Measurements from ENCODE around the gene CCDC154. TPM values are rescaled to one million over a fixed set of nuclear protein-coding genes. Genes with fewer than 3 reads are reported as not detected.

Gene CCDC154
- total and polyA plus RNA-seq, 2 donors (not counting 3 experiments of a cell fraction or from before 2014, with no cell fraction given): 0.65 to 0.75 TPM

DNA sequence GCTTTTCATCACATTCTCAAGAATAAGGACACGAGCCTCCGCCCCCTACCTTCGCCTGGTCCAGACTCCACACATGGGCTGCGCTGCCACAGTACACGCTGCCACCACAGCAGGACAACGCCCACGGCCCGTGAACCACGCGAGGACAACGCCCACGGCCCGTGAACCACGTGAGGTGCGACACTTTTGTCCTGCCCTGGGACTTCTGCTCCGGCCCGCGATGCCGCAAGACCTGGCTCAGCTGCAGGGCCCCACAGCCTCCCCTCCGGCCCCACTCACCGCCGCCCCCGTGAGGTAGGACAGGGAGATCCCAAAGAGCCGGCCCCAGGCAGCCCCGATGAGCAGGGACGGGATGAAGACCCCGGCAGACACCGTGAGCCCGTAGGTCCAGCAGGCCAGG is 5.9 kb upstream of the CCDC154 start:
- Histone ChIP-seq H3K4me1 (ENCODE audit: control insufficient read depth, extremely low read depth, insufficient read depth, low read length) (no peaks in the 10 kb centered on the region), H2AFZ (ENCODE audit: low read depth, low read length) (no peak overlapping the region), H3K27me3 (ENCODE audit: control insufficient read depth in 2 of 2, insufficient read depth in 2 of 2, low read length in 2 of 2) (no peaks in the 10 kb centered on the region), H3K27ac (ENCODE audit: insufficient read depth, low read depth, low read length) (no peak overlapping the region), H3K9me3 (replicated peaks; ENCODE audit: control insufficient read depth, insufficient read depth, low read length) (no peaks in the 10 kb centered on the region), H4K20me1 (replicated peaks; ENCODE audit: control insufficient read depth, extremely low read depth, insufficient read depth, low read length) (no peaks in the 10 kb centered on the region), H3K36me3 (ENCODE audit: control insufficient read depth in 2 of 2, extremely low read depth in 1 of 2, insufficient read depth in 2 of 2, low read length in 2 of 2) (peaks cover 0 to 51% of the 10 kb centered on the region in 2 experiments), H3K4me3 (replicated peaks in 1 of 3; ENCODE audit: insufficient read depth in 1 of 3, low read depth in 1 of 3, low read length in 3 of 3) (no peak overlapping the region), H3K9ac (replicated peaks; ENCODE audit: extremely low read depth, insufficient read depth, low read length) (no peak overlapping the region), H3K9me1 (replicated peaks; ENCODE audit: control insufficient read depth, extremely low read depth, insufficient read depth, low read length) (no peaks in the 10 kb centered on the region), H3K4me2 (ENCODE audit: insufficient read depth, low read length) (no peak overlapping the region), H3K79me2 (ENCODE audit: control insufficient read depth, insufficient read depth, low read length) (no peaks in the 10 kb centered on the region)
- no TSS peak for BruUV-seq (replicated peaks)
- dilution Hi-C loops (cut with MboI; ENCODE audit: extremely low pct_ligation_motif_present, low sequenced_read_pairs) (no loop called here), intact Hi-C loops (cut with micrococcal nuclease) (no loop called here)
- ChIA-PET POLR2A (no interaction called here), CTCF (no interaction called here)
- TF ChIP-seq FOS (IDR thresholded peaks at IDR 0.05; ENCODE audit: borderline replicate concordance, insufficient read depth, low read length) (no peak), EZH2 (IDR thresholded peaks at IDR 0.05; ENCODE audit: borderline replicate concordance, low read depth, low read length, severe bottlenecking) (no peak)
- TF ChIP-seq, protein P1, sequence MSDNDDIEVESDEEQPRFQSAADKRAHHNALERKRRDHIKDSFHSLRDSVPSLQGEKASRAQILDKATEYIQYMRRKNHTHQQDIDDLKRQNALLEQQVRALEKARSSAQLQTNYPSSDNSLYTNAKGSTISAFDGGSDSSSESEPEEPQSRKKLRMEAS (IDR thresholded peaks at IDR 0.05; ENCODE audit: insufficient read depth, insufficient read length): no peak
- TF ChIP-seq, protein P2, sequence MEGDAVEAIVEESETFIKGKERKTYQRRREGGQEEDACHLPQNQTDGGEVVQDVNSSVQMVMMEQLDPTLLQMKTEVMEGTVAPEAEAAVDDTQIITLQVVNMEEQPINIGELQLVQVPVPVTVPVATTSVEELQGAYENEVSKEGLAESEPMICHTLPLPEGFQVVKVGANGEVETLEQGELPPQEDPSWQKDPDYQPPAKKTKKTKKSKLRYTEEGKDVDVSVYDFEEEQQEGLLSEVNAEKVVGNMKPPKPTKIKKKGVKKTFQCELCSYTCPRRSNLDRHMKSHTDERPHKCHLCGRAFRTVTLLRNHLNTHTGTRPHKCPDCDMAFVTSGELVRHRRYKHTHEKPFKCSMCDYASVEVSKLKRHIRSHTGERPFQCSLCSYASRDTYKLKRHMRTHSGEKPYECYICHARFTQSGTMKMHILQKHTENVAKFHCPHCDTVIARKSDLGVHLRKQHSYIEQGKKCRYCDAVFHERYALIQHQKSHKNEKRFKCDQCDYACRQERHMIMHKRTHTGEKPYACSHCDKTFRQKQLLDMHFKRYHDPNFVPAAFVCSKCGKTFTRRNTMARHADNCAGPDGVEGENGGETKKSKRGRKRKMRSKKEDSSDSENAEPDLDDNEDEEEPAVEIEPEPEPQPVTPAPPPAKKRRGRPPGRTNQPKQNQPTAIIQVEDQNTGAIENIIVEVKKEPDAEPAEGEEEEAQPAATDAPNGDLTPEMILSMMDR (IDR thresholded peaks at IDR 0.05; ENCODE audit: extremely low read depth in 1 of 2, insufficient read depth in 1 of 2, low read depth in 1 of 2, low read length in 2 of 2): no peak
- no peak for DNase-seq (ENCODE audit: low read depth, low spot score)
- no peak for FAIRE-seq

DNA sequence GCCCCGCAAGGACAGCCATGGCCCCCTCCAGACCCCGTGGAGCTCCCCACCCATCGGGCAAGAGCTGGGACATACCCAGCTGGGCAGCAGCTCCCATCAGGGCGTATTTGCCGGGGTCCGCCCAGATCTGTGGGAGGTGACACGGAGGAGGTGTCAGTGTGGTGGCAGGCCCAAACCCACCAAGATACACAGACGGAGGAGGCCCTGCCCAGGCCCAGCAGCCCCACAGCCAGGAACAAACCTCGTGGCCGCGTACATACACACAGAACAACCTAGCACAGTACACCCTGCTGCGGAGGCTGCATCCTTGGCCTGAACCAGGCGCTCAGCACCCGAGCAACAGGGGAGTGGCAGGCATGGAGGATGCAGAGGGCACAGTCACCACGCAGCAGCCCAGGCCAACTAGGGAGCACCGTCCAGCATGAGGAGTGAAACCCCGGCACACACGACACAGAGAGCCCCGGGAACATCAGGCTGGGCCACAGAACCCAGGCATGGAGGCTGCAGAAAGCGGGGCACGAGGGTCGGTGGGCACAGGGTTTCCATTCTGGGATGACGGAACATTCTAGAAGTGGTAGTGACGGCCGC is 4.9 kb upstream of the CCDC154 start:
- Histone ChIP-seq H3K4me1 (ENCODE audit: control insufficient read depth, extremely low read depth, insufficient read depth, low read length) (no peaks in the 10 kb centered on the region), H3K9me3 (replicated peaks; ENCODE audit: control insufficient read depth, insufficient read depth, low read length) (no peaks in the 10 kb centered on the region), H3K4me3 (replicated peaks in 1 of 3; ENCODE audit: insufficient read depth in 1 of 3, low read depth in 1 of 3, low read length in 3 of 3) (no peak overlapping the region), H3K27ac (ENCODE audit: insufficient read depth, low read depth, low read length) (no peak overlapping the region), H4K20me1 (replicated peaks; ENCODE audit: control insufficient read depth, extremely low read depth, insufficient read depth, low read length) (no peaks in the 10 kb centered on the region), H3K9ac (replicated peaks; ENCODE audit: extremely low read depth, insufficient read depth, low read length) (no peak overlapping the region), H3K79me2 (ENCODE audit: control insufficient read depth, insufficient read depth, low read length) (no peaks in the 10 kb centered on the region), H3K9me1 (replicated peaks; ENCODE audit: control insufficient read depth, extremely low read depth, insufficient read depth, low read length) (no peaks in the 10 kb centered on the region), H3K4me2 (ENCODE audit: insufficient read depth, low read length) (no peak overlapping the region), H3K27me3 (ENCODE audit: control insufficient read depth in 2 of 2, insufficient read depth in 2 of 2, low read length in 2 of 2) (no peaks in the 10 kb centered on the region), H3K36me3 (ENCODE audit: control insufficient read depth in 2 of 2, extremely low read depth in 1 of 2, insufficient read depth in 2 of 2, low read length in 2 of 2) (peaks cover 0 to 43% of the 10 kb centered on the region in 2 experiments), H2AFZ (ENCODE audit: low read depth, low read length) (no peak overlapping the region)
- ChIA-PET CTCF (no interaction called here), POLR2A (no interaction called here)
- dilution Hi-C loops (cut with MboI; ENCODE audit: extremely low pct_ligation_motif_present, low sequenced_read_pairs): no loop called here
- intact Hi-C loops (cut with micrococcal nuclease): no loop called here
- FAIRE-seq (no peak), DNase-seq (ENCODE audit: low read depth, low spot score) (no peak)
- no TSS peak for BruUV-seq (replicated peaks)
- TF ChIP-seq, protein P2 (IDR thresholded peaks at IDR 0.05; ENCODE audit: extremely low read depth in 1 of 2, insufficient read depth in 1 of 2, low read depth in 1 of 2, low read length in 2 of 2): no peak
- no peak for TF ChIP-seq JUN (IDR thresholded peaks at IDR 0.05; ENCODE audit: borderline replicate concordance, insufficient read depth, insufficient read length, low read depth)

All from endothelial cell of umbilical vein (primary cell).